Measurements from ENCODE around the gene CDKN1A. TPM values are rescaled to one million over a fixed set of nuclear protein-coding genes. Genes with fewer than 3 reads are reported as not detected.

Gene CDKN1A
- total and polyA plus RNA-seq, 9 of the 15 experiments (the other 6 are each of a cell fraction or from before 2014, with no cell fraction given), result 0.25 to 8.1 (median 5.1) TPM

DNA sequence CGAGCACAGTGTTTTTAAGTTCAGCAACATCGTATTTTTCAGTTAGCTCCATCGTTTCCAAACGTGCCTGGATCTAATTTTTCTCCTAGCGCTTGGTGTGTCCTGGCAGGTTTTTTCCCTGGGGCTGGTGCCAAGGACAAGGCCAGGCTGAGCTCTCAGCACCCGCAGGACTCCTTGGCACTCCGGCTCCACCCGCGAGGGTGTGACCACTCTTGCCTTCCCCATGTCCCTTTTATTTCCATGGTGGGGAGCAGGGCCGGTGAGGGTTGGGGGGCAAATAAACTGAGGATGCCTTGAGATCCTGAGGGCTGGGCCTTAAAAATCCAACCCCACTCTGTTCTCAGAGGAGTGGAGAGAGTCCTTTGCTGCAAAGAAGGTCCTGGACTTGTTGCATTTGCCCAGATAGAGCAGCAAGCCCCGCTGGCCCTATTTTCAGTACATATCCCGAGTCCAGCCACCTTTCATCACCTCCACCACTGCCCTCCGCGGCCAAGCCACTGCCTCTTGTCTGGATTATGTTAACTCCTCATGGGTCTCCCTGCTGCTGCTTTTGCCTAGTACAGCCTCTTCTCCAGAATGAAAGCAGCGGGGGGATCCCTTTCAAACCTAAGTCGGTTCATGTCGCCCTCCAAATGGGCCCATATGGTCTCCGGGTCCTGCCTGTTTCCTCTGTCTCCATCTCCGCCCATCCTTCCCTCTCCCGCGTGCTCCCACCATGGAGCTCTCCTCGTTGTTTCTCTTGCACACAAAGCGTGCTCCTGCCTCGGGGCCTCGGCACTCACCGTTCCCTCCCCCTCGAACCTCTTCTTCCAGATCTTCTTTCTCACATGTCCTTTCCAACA, 14.6 kb downstream of the CDKN1A start:
- WGBS (ENCODE audit: insufficient coverage, low coverage, missing lambda C conversion rate), result 24% methylated on average over 27 of the region's 27 CpGs

More for the DNA sequence above, 14.6 kb downstream of the CDKN1A start:
- H3K4me3 ChIP-seq, result no peak overlapping the region
- FAIRE-seq, result no peak
- H3K9ac ChIP-seq (ENCODE audit: insufficient read depth in 1 of 2, low read depth in 2 of 2, low read length in 2 of 2), result peak overlapping the region in 1 of 2 experiments; percentile 67; a peak in 2 of 4 replicates
- peaks cover 21 to 32% of the 10 kb centered on the region in 2 experiments for H3K27me3 ChIP-seq (ENCODE audit: control insufficient read depth in 2 of 2, insufficient read depth in 2 of 2, low read length in 2 of 2)
- no peaks in the 10 kb centered on the region for H3K9me1 ChIP-seq (ENCODE audit: control insufficient read depth, insufficient read depth, low read length)
- H3K4me2 ChIP-seq (ENCODE audit: insufficient read depth, low read length), result no peak overlapping the region
- no peaks in the 10 kb centered on the region for H3K9me3 ChIP-seq (replicated peaks; ENCODE audit: control insufficient read depth, insufficient read depth, low read depth, low read length)
- H3K4me1 ChIP-seq (replicated peaks in 1 of 2; ENCODE audit: control insufficient read depth in 2 of 2, insufficient read depth in 2 of 2, low read length in 2 of 2), result no peaks in the 10 kb centered on the region; a peak in 1 of 5 replicates
- in situ Hi-C loops (cut with MboI) (no loop called here), intact Hi-C loops (cut with micrococcal nuclease) (no loop called here)
- H4K20me1 ChIP-seq (replicated peaks; ENCODE audit: control insufficient read depth, insufficient read depth, low read length), result 0 out of 2 replicates have a peak, but pooled peaks cover 5% of the 10 kb centered on the region
- CTCF ChIA-PET (ENCODE audit: low intra/inter-chr PET ratio), result no interaction called here
- TF ChIP-seq ZNF318 (IDR thresholded peaks at IDR 0.05; ENCODE audit: borderline replicate concordance in 1 of 2, low read depth in 1 of 2) (no peak), CHD1 (IDR thresholded peaks at IDR 0.05; ENCODE audit: low read length) (no peak)
- no peaks in the 10 kb centered on the region for H3K79me2 ChIP-seq (ENCODE audit: control insufficient read depth, insufficient read depth, low read length)
- no peak overlapping the region for H2AFZ ChIP-seq (ENCODE audit: low read depth, low read length)
- POLR2A ChIA-PET, result interaction anchor here (1.0 to 1.4 kb wide), 3 partner anchors 32 to 97 kb away, joined by 3 to 4 read pairs (median 3); no protein-coding TSS in a partner anchor
- no peak overlapping the region for H3K27ac ChIP-seq (ENCODE audit: extremely low read depth, low read depth, low read length)
- no peak for DNase-seq (ENCODE audit: extremely low read depth in 1 of 4, low spot score in 3 of 4)
- H3K36me3 ChIP-seq (ENCODE audit: control insufficient read depth, insufficient read depth, low read length), result no peaks in the 10 kb centered on the region
- no peak for ATAC-seq
- BruUV-seq (replicated peaks), result no TSS peak

All from K562 (cell line).